HG03280 (cell line): ENCODE measurements around the gene ZBTB20.

Experiments
- ATAC-seq: cut with Tn5 transposase; IDR thresholded peaks from one replicate; pipeline ENCODE4 v1.9.1; 2021; ENCODE audit warnings: mild to moderate bottlenecking, moderate library complexity; ENCODE audit not compliant: unreplicated experiment

Gene ZBTB20

DNA sequence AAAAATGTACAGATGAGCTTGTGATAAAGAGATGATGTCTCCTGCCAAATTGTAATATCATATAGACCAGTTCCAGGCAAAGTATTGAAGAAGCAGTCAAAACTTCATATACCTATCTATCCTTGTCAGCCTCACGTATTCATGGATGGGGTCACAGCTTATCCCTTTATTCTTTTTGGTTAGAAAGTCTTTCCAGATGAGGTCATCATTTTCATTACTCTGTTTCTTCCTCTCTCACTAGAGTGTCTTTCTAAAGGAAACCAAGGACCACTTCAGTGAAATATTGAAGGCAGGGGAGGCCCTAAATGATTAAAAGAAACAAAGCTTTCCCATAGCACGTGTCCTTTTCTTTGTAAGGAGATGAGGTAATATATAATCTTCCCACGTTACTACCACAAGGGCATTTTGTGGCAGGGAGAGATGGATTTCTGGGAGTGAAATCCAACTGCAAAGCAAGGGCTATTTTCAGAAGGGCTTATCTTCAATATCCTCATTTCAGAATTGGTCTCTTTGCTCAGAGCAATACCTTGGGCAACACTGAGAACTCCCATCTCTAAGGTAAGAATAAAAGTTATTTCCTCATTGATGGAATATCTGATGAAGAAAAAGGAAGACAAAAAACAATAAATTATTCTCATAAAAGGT lies 593.0 kb downstream of the ZBTB20 start:
- ATAC-seq = no peak

DNA sequence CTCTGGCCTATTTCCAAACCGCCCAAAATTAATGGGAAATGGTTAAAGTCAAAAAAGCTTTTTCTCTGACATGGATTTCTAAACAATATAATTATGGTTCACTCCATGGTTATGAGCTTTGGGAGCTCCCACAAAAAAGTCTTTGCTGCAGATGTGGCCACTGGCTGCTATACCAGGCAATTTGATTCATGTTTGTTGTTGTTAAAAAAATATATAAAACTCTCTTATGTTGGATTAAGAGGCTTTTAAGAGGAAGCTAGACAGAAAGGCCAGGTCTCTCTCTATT lies 594.6 kb downstream of the ZBTB20 start:
- no peak for ATAC-seq

DNA sequence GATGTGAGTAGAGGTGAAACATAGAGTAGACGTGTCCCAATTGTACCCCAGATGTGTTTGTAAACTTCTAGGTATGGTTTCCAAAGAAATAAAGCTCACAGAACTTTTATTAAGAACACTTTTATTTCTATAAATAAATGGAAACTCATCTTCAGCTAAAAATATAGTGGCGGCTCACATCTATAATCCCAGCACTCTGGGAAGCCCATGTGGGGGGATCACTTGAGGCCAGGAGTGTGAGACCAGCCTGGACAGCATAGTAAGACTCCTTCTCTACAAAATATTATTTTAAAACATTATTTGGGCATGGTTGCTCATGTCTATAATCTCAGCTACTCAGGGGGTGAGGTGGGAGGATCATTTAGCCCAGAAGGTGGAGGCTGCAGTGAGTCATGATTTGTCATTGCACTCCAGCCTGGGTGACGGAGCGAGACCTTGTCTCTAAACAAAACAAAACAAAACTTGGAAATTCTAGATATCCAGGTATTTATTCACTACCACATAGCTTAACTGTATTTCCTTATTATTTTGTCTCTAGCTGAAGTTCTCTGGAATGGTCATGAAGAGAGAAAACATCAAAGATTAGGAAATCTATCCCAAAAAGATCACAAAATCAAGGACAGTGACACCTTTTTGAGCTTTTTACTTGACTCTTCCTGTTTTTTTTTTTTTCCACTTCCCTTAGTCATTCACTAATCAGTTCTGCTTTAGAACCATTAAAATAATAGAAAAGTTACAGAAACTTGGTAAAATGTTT lies 595.1 kb downstream of the ZBTB20 start:
- ATAC-seq = no peak

DNA sequence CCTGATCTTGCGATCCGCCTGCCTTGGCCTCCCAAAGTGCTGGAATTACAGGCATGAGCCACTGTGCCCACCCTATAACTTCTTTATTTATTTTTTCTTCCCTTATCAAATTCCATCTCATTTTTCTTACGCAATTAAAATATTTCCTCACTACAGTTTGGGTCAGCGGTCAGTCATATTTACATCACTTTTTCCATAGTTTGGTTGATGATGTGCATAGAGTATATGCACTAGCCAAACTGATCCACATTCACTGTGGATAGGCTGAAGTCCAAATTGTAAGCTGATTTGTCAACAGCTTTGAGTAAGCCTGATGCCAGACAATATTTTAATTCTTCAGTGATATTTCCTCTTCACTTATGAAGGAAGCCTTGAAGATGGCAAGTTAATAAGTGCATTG lies 596.9 kb downstream of the ZBTB20 start:
- no peak for ATAC-seq

DNA sequence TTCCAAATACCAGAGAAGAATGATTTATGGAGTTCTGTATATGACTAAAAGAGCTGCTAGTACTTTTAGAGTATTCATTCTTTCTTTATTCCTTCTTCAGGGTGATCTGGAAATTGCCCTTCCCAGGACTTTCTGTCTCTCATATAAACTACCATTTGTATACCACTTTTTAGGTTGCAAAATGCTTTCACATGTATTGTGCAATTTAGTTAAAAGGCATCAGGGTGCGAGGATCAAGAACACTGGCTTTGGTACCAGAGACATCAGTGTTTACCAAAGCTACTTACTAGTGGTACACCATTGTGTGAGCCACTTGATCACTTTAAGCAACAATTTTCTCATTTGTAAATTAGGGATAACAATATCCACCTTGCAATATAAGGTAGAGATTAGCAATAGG lies 601.9 kb downstream of the ZBTB20 start:
- no peak for ATAC-seq

DNA sequence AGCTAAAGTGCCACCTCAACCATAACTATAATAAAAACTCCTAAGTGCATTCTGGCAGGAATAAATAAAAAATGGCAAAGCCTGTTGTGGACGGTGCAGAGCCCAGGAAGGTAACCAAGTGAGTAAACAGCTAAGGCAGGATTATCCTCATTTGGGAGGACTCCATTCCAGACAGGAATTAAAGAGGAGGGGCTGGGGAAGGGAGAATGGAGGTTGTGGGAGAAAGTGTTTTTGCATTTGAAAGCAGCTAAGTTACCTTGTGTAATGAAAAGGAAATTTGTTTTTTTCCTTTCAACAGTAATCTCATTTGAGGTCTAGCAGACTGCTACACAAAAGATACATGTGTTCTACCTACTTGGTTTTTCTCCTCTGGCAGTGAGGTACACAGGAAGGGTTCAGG lies 604.7 kb downstream of the ZBTB20 start:
- ATAC-seq = no peak

DNA sequence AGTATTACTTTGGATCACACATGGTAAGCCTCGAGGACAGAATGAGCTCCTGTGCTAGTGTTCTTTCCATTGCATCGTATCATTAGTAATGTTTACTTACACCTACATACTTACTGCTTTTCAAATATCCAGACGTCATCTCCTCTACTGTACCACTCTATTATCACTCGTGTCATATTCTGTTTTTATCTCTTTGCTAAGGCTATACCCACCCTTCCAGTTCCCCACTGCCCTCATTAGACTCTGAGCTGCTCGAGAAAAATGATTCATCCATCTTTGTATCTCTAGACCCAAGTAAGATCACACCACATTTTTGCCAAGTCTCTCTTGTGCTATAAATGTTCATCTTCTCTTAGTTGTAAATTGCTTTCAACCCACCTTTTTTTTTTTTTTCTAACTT lies 607.6 kb downstream of the ZBTB20 start:
- ATAC-seq = no peak

DNA sequence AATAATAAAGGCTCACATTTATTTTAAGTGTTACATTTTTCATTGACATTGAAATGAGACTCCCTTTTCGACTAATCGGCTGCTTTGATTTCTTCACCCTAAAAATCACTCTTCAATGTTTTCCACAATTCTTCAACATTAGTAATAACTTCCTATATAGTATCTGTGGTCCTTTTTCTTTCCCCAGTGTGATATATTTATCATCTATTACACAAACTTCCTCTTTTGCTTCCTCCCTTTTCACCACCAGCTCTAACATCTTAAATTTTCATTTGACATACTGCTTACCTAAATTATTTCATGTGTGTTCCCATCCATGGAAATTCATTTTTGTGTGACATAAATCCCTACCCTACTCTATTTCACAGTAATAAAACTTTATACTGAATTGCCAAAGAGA lies 608.9 kb downstream of the ZBTB20 start:
- ATAC-seq = no peak

DNA sequence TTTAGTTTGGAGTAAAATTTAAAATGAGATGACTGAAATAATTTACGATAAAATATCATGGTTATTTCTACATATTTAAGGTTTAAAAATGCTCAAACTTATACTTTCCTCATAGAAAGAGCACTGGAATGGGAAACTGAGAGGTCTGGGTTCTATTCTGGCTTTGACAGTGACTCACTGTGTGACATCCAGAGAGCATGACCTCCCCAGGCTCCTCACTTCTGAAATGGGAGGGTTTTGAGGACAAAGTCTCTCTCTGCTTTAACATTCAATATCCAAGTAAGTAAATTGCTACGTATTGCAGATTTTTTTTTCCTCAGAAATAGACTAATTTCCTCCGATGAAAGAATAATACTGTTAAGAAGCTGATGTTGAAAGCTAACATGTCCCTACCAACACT lies 618.6 kb downstream of the ZBTB20 start:
- ATAC-seq = no peak

DNA sequence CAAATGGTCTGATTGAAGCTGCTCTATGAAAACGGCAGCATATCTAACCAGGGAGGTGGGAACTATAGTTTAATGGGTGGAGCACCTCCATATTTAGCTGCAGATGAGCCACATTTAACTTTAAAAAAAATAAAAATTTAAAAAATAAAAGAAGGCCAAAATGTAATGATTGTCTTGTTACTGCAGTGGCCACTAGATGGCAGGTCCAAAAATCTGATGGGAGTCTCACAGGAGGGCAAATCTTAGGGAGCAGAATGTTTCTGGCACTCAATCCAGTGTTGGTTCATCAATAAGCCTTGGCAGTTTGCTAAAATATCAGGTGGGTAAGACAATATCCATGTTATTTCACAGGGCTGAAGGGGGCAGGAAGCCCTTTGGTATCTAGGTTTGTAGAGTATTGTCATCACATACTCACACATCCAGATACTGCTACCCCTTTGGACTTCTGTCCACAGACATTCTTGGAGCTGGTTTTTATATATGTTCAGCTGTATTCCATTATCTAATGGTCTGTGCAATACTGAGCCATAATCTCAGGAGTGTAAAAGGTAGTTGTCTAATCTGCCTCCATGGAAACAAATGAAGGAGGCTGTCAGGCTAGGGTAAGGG lies 619.9 kb downstream of the ZBTB20 start:
- no peak for ATAC-seq

DNA sequence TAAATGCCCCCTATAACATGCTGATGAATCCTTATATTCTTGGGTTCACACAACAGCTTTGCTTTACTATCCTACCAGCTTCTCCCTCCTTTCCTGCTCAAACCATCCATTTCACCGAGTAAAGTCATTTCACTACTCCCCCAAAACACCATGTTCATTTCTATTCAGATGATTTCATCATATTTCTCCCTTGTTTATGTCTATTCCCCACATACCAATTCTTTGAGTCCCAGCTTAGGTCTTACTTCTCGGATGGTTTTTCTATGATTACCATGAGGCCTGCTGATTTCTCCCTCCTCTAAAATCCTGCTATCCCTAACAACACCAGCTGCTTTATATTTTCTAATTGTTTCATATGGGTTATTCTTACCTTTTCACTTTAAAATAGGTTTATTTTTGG lies 621.8 kb downstream of the ZBTB20 start:
- no peak for ATAC-seq

DNA sequence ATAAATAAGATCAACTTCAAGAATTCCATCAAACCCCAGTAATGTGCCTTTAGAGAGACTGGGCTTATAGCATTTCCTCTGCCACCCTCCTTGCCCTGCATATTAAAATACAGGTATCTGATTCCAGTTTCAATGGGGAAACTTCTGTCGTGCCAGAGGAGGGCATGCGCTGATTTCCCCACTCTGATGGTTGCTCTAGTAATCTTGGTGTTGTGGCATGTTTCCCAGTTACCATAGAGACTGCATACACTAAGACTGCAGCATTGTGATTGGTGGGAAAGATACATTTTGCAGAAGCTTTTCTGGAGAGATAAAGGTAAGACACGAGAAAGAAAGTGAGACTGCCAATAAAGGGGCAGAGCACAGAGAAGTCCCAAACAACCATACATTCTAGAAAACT lies 627.7 kb downstream of the ZBTB20 start:
- ATAC-seq = peak; percentile 85

DNA sequence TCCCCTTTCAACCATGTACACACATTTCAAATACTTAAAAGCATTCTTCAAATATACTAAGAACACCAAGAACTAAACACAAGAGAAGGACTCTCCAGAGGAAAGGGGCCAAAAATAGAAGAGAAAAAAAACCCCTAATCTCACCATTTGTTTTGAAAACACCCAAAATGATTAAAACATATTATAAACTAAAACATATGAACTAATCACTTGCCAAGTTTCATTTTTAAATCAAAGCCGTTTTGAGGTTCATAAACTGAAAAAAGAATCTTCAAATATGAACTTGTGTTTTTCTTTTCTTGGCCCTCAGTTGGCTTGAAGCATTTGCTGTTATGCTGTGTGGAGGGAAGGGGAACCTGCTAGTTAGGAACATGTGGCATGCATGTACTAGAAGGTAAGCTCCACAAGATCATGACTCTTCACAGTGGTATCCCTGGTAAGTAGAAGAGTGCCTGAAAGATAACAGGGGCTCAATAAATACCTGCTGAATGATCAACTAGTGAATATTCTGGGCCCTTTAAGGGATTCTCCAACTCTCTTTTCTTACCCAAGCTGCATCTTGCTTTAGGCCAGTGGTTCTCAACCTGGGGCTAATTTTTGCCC lies 628.8 kb downstream of the ZBTB20 start:
- no peak for ATAC-seq

DNA sequence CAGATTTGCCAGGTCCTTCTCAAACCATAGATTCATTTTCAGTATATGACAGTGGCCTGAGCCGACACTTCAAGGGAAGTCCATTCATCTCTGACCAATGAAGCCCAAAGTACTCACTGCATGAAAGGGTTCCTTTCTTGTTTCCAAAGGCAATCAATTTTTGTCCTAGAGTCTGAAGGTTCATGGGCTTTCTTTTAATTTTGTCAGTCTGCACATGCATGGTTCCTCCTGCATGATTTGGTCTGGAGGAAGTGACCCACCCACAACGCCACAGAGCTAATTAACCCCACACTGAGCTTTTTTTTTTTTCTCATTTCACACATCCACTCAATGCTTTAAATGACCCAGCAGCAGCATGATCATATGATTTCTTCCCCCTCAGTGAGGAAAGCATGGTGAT lies 636.9 kb downstream of the ZBTB20 start:
- no peak for ATAC-seq

DNA sequence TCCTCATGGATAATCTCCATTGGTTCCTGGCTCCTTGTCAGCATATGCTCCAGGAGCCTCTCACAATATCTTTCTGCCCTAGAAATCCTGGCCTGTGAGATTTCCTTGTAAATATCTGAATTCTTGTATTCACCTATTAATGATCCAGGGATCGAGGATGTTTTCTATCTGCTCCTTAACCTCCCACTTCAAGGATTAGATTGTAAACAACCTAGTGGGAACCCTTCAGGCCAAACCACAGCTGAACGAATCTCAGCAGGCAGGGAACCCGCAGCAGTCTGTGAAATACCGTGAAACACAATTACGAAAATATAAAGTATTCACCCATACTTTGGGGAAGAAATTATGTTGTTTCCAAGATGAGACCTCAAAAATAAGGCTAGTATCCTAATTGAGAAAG lies 637.3 kb downstream of the ZBTB20 start:
- ATAC-seq = no peak

DNA sequence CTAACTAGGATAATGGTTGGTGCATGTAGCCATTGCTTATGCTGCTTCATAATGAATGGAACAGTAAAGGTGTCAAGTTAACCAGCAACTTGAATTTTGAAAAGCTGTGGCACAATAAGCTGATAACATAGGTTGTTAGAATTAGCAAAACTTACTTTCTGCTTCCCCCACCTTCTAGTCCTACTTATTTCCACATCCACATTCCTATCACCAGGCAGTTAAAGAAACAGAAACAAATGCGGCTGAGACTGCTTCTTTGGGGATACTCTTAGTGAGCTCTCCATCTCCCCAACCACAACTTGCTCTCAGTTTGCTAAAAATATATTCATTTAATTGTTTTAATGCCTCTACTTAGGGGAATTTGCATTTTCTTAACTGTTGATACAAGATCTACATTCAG lies 638.1 kb downstream of the ZBTB20 start:
- ATAC-seq = no peak

DNA sequence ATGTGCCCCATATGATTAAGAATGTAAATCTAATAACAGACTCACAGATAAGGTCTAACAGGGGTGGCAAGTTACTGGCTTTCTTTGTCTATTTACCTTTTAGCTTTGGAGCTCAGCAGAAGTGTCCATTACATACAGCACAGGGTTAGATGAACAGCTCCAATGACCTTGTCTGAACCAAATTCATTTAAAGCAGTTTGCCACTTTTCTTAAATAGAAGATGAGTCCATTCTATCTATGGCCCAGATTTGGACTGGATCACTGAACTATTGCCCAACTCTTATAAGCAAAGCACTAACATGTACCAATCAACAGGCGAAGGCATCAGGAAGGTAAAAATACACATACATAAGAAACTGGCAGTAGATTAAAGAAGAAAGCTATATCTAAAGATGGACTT lies 638.9 kb downstream of the ZBTB20 start:
- ATAC-seq = no peak

DNA sequence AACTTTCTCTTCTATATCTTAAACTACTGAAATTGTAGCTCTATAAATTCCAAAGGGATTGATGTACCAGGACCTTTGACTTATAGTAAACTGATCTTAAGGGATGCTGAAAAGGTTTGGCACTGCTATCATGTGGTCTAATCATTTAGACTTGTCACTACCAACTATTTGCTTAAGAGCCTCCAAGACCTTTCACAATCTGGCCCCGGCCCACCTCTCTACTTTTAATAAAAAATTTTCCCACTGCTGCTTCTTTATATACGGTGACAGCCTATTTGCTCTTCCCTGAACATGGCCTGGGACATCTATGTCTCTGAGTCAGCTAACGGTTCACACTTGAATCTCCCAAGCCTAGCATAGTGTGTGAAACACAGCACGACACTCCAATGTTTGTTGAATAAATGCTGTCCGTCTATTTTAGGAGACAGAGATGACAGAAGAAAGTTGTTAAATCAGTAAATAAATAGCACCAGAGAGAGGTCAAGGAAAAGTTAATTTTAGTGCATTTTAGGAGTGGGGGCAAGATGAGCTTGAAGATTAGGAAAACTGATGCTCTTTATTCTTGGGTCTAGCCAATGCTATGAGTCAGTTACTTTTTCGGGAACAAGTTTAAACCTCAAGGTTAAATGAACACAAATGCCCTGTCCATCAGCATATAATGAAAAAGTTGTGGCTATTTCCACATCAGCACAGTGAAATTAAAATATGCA lies 640.3 kb downstream of the ZBTB20 start:
- no peak for ATAC-seq

DNA sequence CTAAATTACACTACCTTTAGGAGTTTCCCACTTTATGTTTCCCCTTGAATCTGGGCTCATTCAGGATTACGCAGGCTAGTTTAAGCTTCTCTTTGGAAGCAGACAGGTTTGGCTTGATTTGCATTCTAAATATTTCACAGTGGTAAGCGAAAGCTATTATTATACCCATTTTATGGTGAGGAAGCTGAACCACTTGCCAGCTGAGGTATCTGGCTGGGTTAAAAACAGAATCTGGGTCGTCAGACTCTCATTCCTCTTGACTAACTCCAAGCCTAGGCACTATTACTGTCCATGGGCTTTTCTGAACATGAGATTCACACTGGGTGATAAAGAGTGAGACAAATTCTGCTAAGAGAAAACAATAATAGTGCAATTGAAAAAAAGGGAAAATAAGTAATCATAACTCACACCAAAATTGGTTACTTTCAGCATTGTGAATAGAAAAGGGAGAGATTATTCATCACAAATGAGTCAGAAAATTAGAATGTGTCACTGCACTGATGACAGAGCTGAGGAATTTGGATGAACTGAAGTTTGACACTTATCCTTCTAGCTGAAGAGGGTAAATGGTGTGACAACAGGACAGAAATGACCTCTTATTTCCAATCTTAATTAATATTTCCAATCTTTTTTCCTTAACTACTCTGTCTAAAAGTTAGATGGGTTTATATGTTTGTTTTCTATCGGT lies 642.0 kb downstream of the ZBTB20 start:
- ATAC-seq = no peak

DNA sequence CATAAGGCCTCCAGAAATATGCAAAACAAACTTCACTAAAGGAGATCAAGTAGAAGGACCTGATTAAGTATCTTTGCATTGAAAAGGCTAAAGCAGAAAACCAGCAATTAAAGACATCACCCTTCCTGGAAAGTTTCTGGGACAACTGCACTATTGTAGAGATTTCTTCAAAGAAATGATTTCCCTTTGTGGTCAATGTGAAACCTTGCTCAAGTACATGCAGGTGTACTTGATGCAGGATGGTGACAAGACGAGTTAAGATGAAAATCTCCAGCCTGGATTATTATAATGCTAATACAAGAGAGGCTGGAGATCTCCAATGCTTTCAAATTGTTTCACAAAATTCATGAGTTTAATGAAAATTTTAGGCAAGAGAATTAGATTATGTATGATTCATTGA lies 644.9 kb downstream of the ZBTB20 start:
- ATAC-seq = no peak

DNA sequence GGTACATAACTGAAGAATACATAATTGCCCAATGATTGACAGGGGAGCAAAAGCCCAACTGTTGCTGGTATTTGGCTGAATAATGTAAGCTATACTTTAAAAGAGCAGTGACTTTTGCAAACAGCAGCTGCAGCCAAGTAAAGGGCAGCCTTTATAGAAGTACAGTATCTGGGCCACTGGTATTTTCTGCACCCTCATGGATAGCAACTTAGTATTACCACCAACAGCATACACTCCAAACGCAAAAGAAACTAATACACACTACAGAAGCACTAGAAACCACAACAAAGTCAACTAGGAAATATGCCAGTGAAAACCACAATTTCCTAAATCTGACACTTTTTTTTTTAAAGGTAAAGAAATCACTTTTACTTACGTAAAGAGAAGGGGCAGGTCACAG lies 647.1 kb downstream of the ZBTB20 start:
- ATAC-seq = no peak
